ENCODE data around the gene MAGEA9. TPM values are rescaled to one million over a fixed set of nuclear protein-coding genes. Genes with fewer than 3 reads are reported as not detected.
"Not testable (repeated sequence)": the region's sequence is repeated elsewhere in the genome, so short reads cannot be mapped to it uniquely, and the experiment has no call there.

MAGEA9 gene
- total RNA-seq, 2 experiments from 2014 or later = not detected

DNA sequence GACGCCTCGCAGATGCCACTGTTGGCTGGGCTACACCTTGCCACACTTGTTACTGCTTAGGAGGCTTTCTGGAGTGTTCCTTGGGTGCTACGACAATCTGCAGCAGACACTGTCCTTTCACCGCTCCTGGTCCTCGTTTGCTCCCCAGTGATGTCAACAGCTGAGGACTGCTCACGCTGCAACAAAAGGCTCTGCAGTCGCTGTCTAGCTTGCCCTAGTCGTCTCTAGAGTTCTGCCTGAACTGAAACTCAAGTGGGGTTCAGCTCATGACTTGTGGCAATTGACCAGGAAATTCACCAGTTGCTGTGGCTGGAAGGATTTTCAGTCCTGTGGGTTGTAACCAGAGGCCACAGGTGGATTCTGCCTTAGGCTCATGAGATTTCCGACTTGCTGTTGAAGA is 8.7 kb upstream of the MAGEA9 start:
- H3K4me3 Mint-ChIP-seq; H3K27me3 Mint-ChIP-seq (ENCODE audit: low read depth); H3K4me1 Mint-ChIP-seq (ENCODE audit: low read depth); intact Hi-C loops (cut with micrococcal nuclease); H3K9me3 Mint-ChIP-seq; CTCF ChIA-PET; H3K27ac Mint-ChIP-seq; DNase-seq; H3K36me3 Mint-ChIP-seq (ENCODE audit: low read depth): not testable (repeated sequence)

DNA sequence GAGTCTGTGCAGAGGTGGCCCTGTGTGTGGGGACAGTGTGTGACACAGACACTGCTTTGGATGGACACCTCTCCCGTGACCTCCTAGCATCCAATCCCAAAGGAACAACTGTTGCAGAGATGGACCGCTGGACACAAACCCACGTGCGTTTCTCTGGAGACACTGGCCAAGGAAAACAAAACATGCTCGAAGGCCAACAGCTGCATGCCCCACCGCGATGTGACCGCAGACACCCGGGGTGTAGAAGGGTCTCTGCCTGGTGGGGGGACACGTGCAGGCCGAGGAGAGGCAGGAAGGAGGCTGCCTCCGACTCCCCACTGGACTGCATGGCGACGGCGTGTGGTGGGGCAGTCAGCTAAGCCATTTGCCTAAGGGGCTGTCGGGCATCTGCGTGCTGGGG is 8.0 kb upstream of the MAGEA9 start, which contains the start of gene HSFX1:
TSS of gene HSFX1 (plus strand) at position 301 of the 400 bp plus-strand sequence. CDS start 614 bp downstream, outside the sequence.
- H3K9me3 Mint-ChIP-seq; DNase-seq; H3K4me1 Mint-ChIP-seq (ENCODE audit: low read depth); H3K27me3 Mint-ChIP-seq (ENCODE audit: low read depth); H3K4me3 Mint-ChIP-seq; H3K27ac Mint-ChIP-seq; CTCF ChIA-PET; intact Hi-C loops (cut with micrococcal nuclease); H3K36me3 Mint-ChIP-seq (ENCODE audit: low read depth): not testable (repeated sequence)

DNA sequence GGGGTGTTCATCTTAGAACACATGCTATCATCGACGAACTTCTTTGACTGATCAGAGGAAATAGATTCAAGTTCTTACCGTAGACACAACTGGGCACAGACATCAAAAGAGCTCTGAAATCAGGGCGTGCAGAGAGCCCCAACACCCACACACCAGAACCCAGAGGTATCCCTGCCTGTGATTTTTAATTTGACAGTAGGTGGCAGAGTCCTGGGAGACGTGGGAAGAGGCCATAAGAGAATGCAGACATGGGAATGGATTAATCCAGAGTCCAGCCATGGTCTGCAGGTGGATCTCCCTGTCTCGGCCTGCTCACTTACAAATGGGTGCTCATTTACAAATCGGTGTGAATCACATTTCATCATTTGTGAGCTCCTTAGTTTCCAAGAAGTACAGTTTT is 3.7 kb upstream of the MAGEA9 start:
- H3K9me3 Mint-ChIP-seq; H3K27ac Mint-ChIP-seq; H3K36me3 Mint-ChIP-seq (ENCODE audit: low read depth); H3K27me3 Mint-ChIP-seq (ENCODE audit: low read depth); H3K4me3 Mint-ChIP-seq; intact Hi-C loops (cut with micrococcal nuclease); DNase-seq; CTCF ChIA-PET; H3K4me1 Mint-ChIP-seq (ENCODE audit: low read depth): not testable (repeated sequence)

DNA sequence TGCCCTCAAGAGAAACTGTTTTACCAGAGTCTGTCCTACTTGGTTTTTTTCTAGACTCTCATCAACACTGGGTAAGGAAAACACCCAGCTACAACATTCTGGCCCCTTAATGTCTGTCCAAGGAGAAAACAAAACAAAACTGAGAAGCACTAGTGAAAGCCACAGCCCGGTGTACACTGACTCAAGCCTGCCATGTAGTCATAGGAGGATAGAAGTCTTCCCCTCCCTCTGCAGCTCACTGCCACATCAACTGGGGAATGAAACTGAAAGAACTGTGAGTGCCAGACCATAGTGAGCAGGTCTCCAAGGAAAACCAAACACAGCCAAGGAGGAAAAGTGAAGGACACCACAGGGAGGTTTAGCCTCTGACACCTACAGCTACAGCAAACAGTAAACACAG is 13.8 kb downstream of the MAGEA9 start:
- H3K27me3 Mint-ChIP-seq (ENCODE audit: low read depth); DNase-seq; H3K4me3 Mint-ChIP-seq; H3K9me3 Mint-ChIP-seq; intact Hi-C loops (cut with micrococcal nuclease); H3K27ac Mint-ChIP-seq; H3K36me3 Mint-ChIP-seq (ENCODE audit: low read depth); CTCF ChIA-PET: not testable (repeated sequence)
- H3K4me1 Mint-ChIP-seq (ENCODE audit: low read depth) = peaks cover 27% of the 10 kb centered on the region

DNA sequence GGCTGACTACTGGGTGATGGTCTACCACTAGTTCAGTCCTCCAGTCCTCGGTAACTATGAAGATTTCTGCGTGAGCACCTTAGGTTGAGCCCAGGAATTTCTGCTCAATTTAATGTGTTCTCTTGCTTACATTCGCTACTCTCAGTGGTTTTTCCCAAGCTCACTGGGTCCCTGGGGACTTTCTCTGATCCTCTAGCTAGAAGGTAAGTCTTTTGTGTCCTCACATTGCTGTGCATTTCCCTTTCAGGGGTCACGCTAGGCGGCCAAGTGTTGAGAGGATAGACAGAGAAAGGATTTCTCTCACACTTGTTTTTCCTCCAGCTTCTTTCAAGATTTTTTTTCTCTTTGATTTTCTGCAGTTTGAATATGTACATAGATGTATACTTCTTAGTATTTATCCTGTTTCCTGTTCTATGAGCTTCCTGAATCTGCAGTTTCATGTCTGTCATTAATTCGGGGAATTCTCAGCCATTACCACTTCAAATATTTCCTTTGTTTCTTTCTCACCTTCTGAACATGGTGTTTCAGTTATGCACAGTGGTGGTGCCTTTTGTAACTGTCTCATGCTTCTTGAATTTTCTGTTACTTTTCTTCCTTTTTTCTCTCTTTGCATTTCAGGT is 17.5 kb downstream of the MAGEA9 start:
- intact Hi-C loops (cut with micrococcal nuclease) = no loop called here
- Mint-ChIP-seq H3K9me3 (no peaks in the 10 kb centered on the region), H3K4me3 (no peak overlapping the region), H3K36me3 (ENCODE audit: low read depth) (no peaks in the 10 kb centered on the region), H3K4me1 (ENCODE audit: low read depth) (peaks cover 35% of the 10 kb centered on the region), H3K27ac (no peak overlapping the region), H3K27me3 (ENCODE audit: low read depth) (no peaks in the 10 kb centered on the region)
- no peak for DNase-seq
- CTCF ChIA-PET = interaction anchor here (0.6 to 0.9 kb wide), 2 partner anchors 38 to 139 kb away, joined by 3 read pairs; partner anchors contain the start of gene EOLA2

DNA sequence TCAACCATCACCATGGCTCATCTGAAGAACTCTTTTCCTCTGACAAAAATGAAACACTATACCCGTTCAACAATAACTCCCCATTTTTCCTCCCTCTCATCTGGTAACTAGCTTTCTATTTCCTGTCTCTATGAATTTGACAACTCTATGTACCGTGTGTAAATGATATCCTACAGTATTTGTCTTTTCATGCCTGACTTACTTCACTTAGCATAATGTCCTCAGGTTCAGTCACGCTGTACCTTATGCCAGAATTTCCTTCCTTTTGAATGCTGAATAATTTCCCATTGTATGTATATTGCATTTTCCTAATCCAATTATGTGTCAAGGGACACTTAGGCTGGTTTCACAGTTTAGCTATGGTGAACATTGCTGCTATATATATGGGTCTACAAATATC is 18.2 kb downstream of the MAGEA9 start:
- no peak for DNase-seq
- Mint-ChIP-seq H3K9me3 (no peaks in the 10 kb centered on the region), H3K27ac (no peak overlapping the region), H3K4me3 (no peak overlapping the region), H3K36me3 (ENCODE audit: low read depth) (no peaks in the 10 kb centered on the region), H3K4me1 (ENCODE audit: low read depth) (peaks cover 35% of the 10 kb centered on the region), H3K27me3 (ENCODE audit: low read depth) (no peaks in the 10 kb centered on the region)
- intact Hi-C loops (cut with micrococcal nuclease) = no loop called here
- CTCF ChIA-PET = no interaction called here

DNA sequence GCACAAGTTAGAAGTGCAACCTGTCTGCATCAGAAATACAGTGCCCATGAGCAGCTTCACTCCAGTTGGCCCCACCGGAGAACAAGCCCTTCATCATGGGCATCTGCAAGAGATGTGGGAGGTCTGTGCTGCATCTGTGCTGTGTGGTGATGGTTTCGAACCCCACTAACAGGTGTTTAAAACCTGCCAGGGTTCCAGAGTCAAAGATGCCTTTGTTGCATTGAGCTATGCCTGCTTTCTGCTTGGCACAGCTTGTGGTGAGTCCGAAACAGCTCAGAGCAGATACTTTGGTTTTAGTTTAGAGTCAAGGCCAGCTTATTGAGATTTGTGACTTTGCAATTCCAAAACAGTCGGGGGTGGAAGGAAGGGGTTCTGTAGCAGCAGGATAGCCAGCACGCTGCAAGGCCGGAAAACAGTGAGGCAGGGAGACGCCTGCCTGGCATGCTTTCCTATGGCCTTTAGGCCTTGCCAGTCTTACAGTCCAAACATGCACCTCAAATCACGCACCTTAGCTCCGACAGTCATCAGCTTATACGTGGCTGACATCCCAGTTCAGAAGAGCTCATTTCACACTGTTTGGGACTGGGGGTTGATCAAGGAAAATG is 21.8 kb downstream of the MAGEA9 start:
- intact Hi-C loops (cut with micrococcal nuclease) = no loop called here
- no peak for DNase-seq
- Mint-ChIP-seq H3K9me3 (no peaks in the 10 kb centered on the region), H3K27me3 (ENCODE audit: low read depth) (no peaks in the 10 kb centered on the region), H3K4me3 (no peak overlapping the region), H3K4me1 (ENCODE audit: low read depth) (peaks cover 23% of the 10 kb centered on the region), H3K27ac (no peak overlapping the region), H3K36me3 (ENCODE audit: low read depth) (no peaks in the 10 kb centered on the region)
- CTCF ChIA-PET = no interaction called here

DNA sequence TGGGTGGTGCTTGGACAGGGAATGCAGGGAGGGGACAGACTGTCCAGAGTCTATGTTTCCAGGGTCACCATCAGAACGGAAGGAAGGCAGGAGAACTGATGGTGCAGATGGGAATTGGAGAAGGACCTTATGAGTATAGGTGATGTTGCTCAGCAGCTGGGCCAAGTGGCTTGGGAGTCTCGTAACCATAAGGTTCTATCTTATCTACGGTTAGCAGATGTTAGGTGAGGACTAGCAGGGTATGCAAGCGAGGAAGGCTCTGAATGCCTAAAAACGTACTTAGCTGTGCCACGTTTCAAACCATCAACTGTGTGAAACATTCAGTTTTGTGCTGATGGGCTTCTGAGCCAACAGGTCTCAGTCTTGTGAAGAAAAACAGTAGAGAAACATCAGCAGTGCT is 22.4 kb downstream of the MAGEA9 start:
- DNase-seq = no peak
- H3K9me3 Mint-ChIP-seq = no peaks in the 10 kb centered on the region
- no peaks in the 10 kb centered on the region for H3K27me3 Mint-ChIP-seq (ENCODE audit: low read depth)
- no peaks in the 10 kb centered on the region for H3K36me3 Mint-ChIP-seq (ENCODE audit: low read depth)
- intact Hi-C loops (cut with micrococcal nuclease) = no loop called here
- CTCF ChIA-PET = interaction anchor here (0.5 kb wide), 1 partner anchor 97 kb away, joined by 4 read pairs; no protein-coding TSS in a partner anchor
- peaks cover 23% of the 10 kb centered on the region for H3K4me1 Mint-ChIP-seq (ENCODE audit: low read depth)
- no peak overlapping the region for H3K4me3 Mint-ChIP-seq
- no peak overlapping the region for H3K27ac Mint-ChIP-seq

DNA sequence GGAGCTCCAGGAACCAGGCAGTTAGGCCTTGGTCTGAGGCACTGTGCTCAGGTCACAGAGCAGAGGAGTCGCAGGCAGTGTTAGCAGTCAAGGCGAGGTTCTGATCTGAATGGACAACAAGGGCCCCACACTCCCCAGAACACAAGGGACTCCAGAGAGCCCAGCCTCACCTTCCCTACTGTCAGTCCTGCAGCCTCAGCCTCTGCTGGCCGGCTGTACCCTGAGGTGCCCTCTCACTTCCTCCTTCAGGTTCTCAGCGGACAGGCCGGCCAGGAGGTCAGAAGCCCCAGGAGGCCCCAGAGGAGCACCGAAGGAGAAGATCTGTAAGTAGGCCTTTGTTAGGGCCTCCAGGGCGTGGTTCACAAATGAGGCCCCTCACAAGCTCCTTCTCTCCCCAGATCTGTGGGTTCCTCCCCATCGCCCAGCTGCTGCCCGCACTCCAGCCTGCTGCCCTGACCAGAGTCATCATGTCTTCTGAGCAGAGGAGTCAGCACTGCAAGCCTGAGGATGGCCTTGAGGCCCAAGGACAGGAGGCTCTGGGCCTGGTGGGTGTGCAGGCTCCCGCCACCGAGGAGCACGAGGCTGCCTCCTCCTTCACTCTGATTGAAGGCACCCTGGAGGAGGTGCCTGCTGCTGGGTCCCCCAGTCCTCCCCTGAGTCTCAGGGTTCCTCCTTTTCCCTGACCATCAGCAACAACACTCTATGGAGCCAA is 26.2 kb downstream of the MAGEA9 start:
- no peaks in the 10 kb centered on the region for H3K27me3 Mint-ChIP-seq (ENCODE audit: low read depth)
- no peaks in the 10 kb centered on the region for H3K36me3 Mint-ChIP-seq (ENCODE audit: low read depth)
- no peak overlapping the region for H3K27ac Mint-ChIP-seq
- DNase-seq = no peak
- CTCF ChIA-PET = no interaction called here
- intact Hi-C loops (cut with micrococcal nuclease) = no loop called here
- no peak overlapping the region for H3K4me3 Mint-ChIP-seq
- no peaks in the 10 kb centered on the region for H3K4me1 Mint-ChIP-seq (ENCODE audit: low read depth)
- no peaks in the 10 kb centered on the region for H3K9me3 Mint-ChIP-seq

DNA sequence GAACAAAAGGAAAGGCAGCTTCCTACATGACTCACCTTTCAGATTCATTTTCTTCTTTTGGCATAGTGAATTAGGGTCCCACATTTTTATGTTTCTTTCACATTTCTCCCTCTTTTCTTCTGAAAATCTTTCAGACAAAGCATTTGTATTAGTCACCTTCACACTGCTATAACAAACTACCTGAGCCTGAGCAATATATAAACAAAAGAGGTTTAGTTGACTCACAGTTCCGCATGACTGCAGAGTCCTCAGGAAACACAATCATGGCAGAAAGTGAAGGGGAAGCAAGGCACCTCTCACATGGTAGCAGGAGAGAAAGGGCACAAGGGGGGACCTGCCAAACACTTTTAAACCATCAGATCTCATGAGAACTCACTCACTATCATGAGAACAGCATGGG is 36.9 kb downstream of the MAGEA9 start:
- Mint-ChIP-seq H3K4me3 (no peak overlapping the region), H3K4me1 (ENCODE audit: low read depth) (peaks cover 4% of the 10 kb centered on the region), H3K36me3 (ENCODE audit: low read depth) (no peaks in the 10 kb centered on the region), H3K9me3 (no peaks in the 10 kb centered on the region), H3K27ac (no peak overlapping the region), H3K27me3 (ENCODE audit: low read depth) (peaks cover 5% of the 10 kb centered on the region)
- intact Hi-C loops (cut with micrococcal nuclease) = no loop called here
- no peak for DNase-seq
- CTCF ChIA-PET = no interaction called here

DNA sequence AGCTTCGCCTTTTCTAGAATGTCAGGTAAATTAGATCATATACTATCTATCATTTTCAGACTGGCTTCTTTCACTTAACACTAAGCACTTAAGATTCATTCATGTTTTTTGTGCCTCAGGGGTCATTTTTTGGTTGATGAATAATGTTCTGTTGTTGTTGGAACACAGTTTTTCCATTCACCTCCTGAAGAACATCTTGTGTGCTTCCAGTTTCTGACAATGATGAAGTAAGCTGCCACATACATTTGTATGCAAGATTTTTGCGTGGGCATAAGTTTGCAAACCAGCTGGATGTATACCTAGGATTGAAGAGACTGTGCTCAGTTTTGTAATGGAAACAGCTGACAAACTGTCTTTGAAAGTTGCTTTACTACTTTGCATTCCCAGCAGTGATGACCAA is 37.6 kb downstream of the MAGEA9 start:
- H3K36me3 Mint-ChIP-seq (ENCODE audit: low read depth) = no peaks in the 10 kb centered on the region
- DNase-seq = no peak
- intact Hi-C loops (cut with micrococcal nuclease) = no loop called here
- peaks cover 4% of the 10 kb centered on the region for H3K4me1 Mint-ChIP-seq (ENCODE audit: low read depth)
- CTCF ChIA-PET = no interaction called here
- peaks cover 5% of the 10 kb centered on the region for H3K27me3 Mint-ChIP-seq (ENCODE audit: low read depth)
- no peak overlapping the region for H3K27ac Mint-ChIP-seq
- H3K4me3 Mint-ChIP-seq = no peak overlapping the region
- no peaks in the 10 kb centered on the region for H3K9me3 Mint-ChIP-seq

DNA sequence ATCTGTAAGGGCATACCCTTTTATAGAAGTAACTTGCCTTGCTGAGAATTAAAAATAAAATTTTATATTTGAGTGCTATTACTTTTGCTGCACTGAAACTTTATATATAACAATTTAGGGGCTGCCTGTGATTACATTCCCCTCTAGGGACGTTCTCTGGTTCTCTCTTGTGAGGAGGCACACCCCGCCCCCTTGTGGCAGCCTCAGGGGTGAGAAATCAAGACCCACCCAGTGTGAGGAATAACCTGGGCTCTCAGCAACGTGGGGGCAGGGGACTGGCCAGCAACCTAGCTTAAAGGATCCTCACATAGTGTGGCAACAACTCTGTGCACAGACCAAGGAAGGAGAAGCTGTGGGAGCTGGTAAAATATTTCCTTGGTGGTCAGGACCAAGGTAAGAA is 43.7 kb downstream of the MAGEA9 start:
- peaks cover 5% of the 10 kb centered on the region for H3K27me3 Mint-ChIP-seq (ENCODE audit: low read depth)

DNA sequence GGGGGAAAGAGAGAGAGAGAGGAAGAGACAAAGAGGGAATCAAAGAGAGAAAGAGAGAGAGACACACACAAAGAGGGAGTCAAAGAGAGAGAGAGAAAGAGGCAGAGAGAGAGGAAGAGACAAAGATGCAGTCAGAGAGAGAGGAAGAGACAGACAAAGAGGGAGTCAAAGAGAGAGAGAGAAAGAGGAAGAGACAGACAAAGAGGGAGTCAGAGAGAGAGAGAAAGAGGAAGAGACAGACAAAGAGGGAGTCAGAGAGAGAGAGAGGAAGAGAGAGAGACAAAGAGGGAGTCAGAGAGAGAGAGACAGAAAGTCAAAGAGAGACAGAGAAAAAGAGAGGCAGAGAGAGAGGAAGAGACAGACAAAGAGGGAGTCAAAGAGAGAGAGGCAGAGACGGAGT is 45.5 kb downstream of the MAGEA9 start:
- Mint-ChIP-seq H3K4me1 (ENCODE audit: low read depth) (peaks cover 25% of the 10 kb centered on the region), H3K9me3 (no peaks in the 10 kb centered on the region)

More for the DNA sequence above, 43.7 kb downstream of the MAGEA9 start:
- Mint-ChIP-seq H3K9me3 (no peaks in the 10 kb centered on the region), H3K36me3 (ENCODE audit: low read depth) (no peaks in the 10 kb centered on the region), H3K4me1 (ENCODE audit: low read depth) (peaks cover 22% of the 10 kb centered on the region), H3K4me3 (no peak overlapping the region), H3K27ac (no peak overlapping the region)
- peak; percentile 58 for DNase-seq
- intact Hi-C loops (cut with micrococcal nuclease) = loop anchor here (1.0 to 5.0 kb wide), 2 partner anchors 298 to 313 kb away; no protein-coding TSS in a partner anchor
- CTCF ChIA-PET = no interaction called here

More for the DNA sequence above, 45.5 kb downstream of the MAGEA9 start:
- DNase-seq = no peak
- CTCF ChIA-PET = no interaction called here
- Mint-ChIP-seq H3K36me3 (ENCODE audit: low read depth) (no peaks in the 10 kb centered on the region), H3K4me3 (no peak overlapping the region), H3K27ac (no peak overlapping the region), H3K27me3 (ENCODE audit: low read depth) (peaks cover 5% of the 10 kb centered on the region)
- intact Hi-C loops (cut with micrococcal nuclease) = loop anchor here (5.0 kb wide), 1 partner anchor 300 kb away; no protein-coding TSS in a partner anchor

Measured in activated naive CD4-positive, alpha-beta T cell treated with anti-CD3 and anti-CD28 coated beads for 36 hours (primary cell).